RKO (cell line): ENCODE measurements around the gene TMUB1.

Experiments
- DNase-seq: peaks from one replicate; pipeline ENCODE4 v3.0.0-alpha.2; 2016; ENCODE audit warnings: low spot score

Gene TMUB1

GRCh38 chr7:151069841-151070573, 13.3 kb downstream of the TMUB1 start:
- no peak for DNase-seq

GRCh38 chr7:151068069-151068773, 15.1 kb downstream of the TMUB1 start:
- DNase-seq = no peak

GRCh38 chr7:151066273-151066974, 16.9 kb downstream of the TMUB1 start:
- DNase-seq = no peak

DNA sequence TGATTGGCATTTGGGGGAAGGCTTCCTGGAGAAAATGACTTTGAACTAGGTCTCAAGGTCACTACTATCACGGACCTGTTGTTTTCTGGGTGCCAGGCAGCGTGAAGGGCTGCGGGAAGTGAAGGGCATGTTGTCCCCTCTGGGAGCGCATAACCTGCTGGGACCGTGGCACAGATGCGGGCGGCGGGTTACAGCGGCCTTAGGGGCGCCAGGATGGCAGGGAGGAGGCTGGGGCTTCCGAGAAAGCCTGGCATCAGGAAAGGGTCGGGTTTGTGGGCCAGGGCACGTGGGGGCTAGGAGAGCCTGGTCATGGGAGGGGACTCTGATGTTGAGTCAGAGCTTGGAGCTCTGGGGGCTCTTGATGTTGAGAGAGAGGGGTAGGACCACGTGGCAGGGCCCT, 17.8 kb downstream of the TMUB1 start:
- DNase-seq = no peak

DNA sequence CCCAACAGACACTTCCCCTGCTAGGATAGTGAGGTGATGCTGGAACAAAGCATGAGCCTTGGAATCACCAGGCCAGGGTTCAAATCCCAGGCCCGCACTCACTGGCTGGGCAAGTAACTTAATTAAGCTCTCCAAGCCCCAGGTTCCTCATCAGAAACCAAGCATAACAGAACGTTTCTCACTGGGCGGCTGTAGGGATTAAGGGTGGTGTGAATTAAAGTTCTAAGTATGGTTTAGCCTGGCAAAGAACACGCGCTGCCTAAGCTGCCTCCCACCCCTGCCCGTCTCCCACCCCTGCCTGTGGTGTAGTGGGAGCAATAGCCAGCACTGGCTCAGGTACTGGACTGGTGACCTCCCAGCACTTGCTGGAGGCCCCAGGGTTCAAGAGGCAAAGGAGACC, 18.3 kb downstream of the TMUB1 start:
- no peak for DNase-seq

DNA sequence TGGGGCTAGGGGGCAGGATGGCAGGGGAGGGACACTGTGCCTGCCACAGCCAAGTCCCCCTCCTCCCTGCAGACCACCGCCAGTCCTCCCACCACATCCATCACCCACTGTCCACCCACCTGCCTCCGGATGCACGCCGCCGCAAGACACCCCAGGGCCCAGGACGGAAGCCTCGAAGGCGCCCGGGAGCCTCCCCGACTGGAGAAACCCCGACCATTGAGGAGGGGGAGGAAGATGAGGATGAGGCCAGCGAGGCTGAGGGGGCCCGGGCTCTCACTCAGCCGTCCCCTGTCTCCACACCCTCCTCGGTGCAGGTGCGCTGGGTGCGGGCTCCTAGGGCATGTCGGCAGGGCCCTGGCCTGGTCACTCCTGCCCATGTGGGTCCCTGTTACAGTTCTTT, 18.8 kb downstream of the TMUB1 start:
- no peak for DNase-seq

DNA sequence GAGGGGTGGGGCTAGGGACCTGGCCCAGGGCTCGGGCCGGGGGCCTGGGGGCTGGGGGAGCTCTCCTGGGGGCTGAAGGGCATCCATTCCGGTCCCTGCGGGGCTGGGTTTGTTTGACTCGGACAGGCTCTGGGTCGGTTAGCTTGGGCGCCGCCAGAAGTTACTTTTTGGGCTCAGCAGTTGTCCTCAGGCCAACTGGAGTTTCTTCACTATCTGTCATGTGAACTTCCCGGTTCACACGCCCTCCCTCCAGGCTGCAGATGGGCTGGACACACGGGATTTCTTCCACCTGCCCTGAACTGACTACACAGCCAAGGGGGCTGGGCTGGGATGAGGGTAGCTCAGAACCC, 20.1 kb downstream of the TMUB1 start:
- DNase-seq = peak; percentile 53

GRCh38 chr7:151062399-151063211, 20.7 kb downstream of the TMUB1 start:
- DNase-seq = peak; percentile 95

DNA sequence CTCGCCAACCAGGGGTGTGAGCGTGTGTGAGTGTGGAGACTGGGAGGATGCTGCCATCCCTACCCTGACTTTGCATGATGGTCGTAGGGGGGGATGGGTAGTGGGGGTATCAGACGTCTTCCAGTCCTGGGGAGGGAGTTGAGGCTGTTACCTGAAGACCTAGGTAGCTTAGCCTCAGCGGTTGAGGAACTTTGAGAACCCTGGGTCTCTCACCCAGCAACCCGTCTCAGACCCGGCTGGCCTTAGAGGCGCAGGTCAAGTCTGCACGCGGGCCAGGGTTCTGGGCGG, 21.2 kb downstream of the TMUB1 start:
- no peak for DNase-seq

GRCh38 chr7:151061213-151062110, 21.8 kb downstream of the TMUB1 start:
- peak; percentile 57 for DNase-seq

- peak; percentile 89 for DNase-seq
These were observed 22.7 kb downstream of the TMUB1 start for GRCh38 chr7:151060416-151061212.

- no peak for DNase-seq
These were observed 23.2 kb downstream of the TMUB1 start for GRCh38 chr7:151060113-151060415.

GRCh38 chr7:151059367-151060112, 23.8 kb downstream of the TMUB1 start, which contains the start of gene SLC4A2:
Gene SLC4A2 (plus strand): TSS chr7:151059589. CDS start chr7:151061988, 2,399 bp downstream.
- peak; percentile 84 for DNase-seq

DNA sequence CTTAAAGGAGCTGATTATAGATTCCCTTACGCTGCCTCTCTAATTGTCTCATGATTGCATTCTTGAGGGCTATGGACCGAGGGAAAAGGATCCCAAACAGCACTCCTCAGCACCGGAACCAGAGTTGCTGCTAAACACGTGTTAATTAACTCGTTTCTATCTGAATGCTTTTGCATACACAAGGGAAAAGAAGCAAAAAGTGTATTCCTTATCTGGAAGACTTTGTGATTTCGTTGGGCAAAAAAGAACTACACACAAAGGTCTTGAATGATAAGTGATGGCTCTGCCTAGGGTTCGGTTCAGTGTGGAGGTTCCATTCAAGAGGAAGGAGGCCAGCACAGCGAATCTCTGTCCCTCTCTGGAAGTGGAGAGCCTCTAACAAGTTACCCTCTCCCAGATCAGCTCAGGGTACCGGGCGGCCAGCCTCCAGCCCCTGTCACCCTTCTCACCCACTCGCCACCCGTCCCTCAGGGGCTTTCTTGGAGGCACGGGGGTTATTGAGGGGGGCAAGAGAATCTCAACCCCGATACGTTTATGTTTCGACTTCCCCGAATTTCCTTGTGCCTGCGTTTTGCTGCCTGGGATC, 24.4 kb downstream of the TMUB1 start:
- peak; percentile 69 for DNase-seq

DNA sequence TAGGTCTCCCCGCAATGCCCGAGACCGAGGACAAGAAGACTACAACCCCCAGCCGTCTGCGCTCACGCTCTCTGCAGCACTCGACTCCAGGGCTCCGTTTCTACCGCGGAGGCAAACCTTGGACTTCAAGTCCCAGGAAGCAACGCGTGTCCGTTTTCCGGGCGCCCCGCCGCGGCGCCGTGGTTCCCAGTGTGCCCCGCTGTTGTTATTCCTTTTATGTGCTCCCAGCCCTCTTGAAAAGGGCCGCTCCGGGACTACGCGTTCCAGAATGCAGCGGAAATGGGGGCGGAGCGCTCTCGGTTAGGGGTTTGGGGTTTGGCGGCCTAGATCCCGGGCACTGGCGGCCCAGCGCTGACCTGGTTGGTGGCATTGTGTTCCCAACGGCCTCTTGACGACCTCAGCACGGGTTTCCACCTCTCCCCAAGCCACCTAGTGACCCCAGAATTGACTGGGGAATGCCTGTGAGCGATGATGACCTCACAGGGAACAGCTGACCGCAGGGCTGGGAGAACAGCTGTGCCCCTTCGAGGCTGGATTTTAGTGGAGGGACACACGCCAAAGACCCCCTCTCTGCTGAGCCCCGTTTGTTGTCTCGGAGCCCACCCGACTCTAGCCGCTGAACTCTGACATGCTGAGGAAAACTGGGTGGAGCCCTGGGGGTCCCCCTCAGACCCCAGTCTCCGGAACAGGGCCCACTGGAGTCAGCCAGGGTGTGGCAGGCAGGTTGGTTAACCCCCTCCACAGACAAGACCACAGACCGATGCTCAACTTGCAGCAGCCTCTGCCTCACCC, 25.1 kb downstream of the TMUB1 start:
- peak; percentile 100 for DNase-seq

DNA sequence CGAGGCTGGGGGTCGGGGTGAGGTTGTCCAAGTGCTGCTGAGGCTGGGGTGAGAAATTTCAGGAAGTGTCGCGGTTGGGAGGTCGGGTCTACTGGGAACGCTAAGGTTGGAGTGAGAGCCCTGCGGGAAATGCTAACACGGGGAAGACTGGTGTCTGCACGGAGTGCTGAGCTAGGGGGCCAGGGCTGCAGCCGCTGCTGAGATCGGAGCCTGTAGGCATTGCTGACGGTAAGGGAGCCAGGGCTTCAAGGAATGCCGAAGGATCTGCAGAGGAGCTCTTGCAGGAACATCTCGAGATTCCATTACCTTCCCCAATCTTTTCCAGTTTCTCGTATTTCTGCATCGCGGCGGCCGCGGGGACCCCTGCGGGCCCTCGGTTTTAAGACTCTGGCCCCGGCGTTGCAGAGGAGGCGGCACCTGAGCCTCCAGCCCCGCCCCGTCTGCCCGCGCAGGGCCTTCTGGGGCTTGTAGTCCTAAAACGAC, 25.7 kb downstream of the TMUB1 start, which contains the start of gene CDK5:
TSS of gene CDK5 (minus strand) at position 392 of the 483 bp plus-strand sequence. CDS start at position 343, 49 bp downstream.
- DNase-seq = peak; percentile 58

DNA sequence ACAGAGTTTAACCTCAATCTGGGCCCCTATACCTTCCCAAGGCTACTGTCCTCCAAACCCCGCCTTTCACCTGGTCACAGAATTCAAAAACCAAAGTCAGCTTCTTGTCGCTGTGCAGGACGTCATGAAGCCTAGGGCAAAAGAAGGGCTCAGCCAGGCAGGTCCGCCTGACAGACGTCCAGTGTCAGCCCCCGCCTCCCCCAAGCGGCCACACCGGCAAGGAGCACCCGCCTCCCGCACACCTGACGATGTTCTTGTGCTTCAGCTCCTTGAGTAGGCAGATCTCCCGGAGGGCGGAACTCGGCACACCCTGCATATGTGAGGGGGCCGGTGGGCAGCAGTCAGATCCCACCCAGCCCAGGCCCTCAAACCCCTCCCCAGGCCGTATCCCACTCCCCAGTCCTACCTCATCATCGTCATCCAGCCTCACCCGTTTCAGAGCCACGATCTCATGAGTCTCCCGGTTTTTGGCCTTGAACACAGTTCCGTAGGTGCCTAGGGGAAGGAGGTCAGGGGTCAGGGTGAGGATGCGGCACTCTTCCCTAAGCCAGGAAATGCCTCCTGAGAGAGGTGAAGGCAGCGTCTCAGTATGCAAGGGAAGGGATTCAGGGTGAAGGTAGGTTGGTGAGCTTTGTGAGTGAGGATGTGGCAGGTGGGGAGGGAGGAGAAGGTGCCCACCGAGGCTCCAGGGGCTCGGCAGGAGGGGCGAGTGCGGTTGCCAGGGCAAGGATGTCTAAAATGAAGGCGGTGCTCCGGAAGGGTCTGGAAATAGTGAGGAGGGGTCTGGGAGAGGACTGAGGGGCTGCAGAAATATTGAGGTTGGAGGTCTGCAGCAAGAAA, 26.4 kb downstream of the TMUB1 start:
- no peak for DNase-seq
